Measurements from ENCODE around the gene NOL4L. TPM values are rescaled to one million over a fixed set of nuclear protein-coding genes. Genes with fewer than 3 reads are reported as not detected.

NOL4L gene
- total and polyA plus RNA-seq, 4 donors, result 7.9 to 20.6 (median 12.2) TPM

- ATAC-seq (ENCODE audit: insufficient read depth, low FRiP score), result no peak
- Histone ChIP-seq H3K27ac (ENCODE audit: low read depth in 1 of 2, low read length in 1 of 2) (no peak overlapping the region), H3K9ac (ENCODE audit: insufficient read depth in 1 of 2, low read length in 2 of 2) (no peak overlapping the region), H3K4me1 (ENCODE audit: control insufficient read depth in 5 of 5, insufficient read depth in 5 of 5, low read length in 5 of 5) (peaks cover 0 to 23% (median 16%) of the 10 kb centered on the region in 5 donors), H3K9me3 (ENCODE audit: control insufficient read depth in 4 of 4, insufficient read depth in 3 of 4, low read length in 3 of 4) (no peaks in the 10 kb centered on the region), H3K4me3 (no peak overlapping the region), H3K27me3 (ENCODE audit: control insufficient read depth in 3 of 3, insufficient read depth in 3 of 3, low read length in 2 of 3) (no peaks in the 10 kb centered on the region), H3K36me3 (ENCODE audit: control insufficient read depth in 4 of 4, insufficient read depth in 4 of 4, low read length in 4 of 4) (no peaks in the 10 kb centered on the region)
- WGBS, 2 donors, result 53 to 66% methylated on average over 13 of the region's 13 CpGs
- DNase-seq, result no peak
- TF ChIP-seq, protein P1, sequence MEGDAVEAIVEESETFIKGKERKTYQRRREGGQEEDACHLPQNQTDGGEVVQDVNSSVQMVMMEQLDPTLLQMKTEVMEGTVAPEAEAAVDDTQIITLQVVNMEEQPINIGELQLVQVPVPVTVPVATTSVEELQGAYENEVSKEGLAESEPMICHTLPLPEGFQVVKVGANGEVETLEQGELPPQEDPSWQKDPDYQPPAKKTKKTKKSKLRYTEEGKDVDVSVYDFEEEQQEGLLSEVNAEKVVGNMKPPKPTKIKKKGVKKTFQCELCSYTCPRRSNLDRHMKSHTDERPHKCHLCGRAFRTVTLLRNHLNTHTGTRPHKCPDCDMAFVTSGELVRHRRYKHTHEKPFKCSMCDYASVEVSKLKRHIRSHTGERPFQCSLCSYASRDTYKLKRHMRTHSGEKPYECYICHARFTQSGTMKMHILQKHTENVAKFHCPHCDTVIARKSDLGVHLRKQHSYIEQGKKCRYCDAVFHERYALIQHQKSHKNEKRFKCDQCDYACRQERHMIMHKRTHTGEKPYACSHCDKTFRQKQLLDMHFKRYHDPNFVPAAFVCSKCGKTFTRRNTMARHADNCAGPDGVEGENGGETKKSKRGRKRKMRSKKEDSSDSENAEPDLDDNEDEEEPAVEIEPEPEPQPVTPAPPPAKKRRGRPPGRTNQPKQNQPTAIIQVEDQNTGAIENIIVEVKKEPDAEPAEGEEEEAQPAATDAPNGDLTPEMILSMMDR (IDR thresholded peaks at IDR 0.05; ENCODE audit: control extremely low read depth, extremely low read depth), result no peak
These were observed 45.1 kb downstream of the NOL4L start for GRCh38 chr20:32539817-32540675.

- no peak for ATAC-seq (ENCODE audit: insufficient read depth, low FRiP score)
- H3K4me1 ChIP-seq (ENCODE audit: control insufficient read depth in 5 of 5, insufficient read depth in 5 of 5, low read length in 5 of 5), result peaks cover 0 to 23% (median 16%) of the 10 kb centered on the region in 5 donors
- TF ChIP-seq, protein P1 (IDR thresholded peaks at IDR 0.05; ENCODE audit: control extremely low read depth, extremely low read depth), result no peak
- no peak for DNase-seq
- no peaks in the 10 kb centered on the region for H3K27me3 ChIP-seq (ENCODE audit: control insufficient read depth in 3 of 3, insufficient read depth in 3 of 3, low read length in 2 of 3)
- WGBS, 2 donors, result 52 to 61% methylated on average over 13 of the region's 13 CpGs
- H3K4me3 ChIP-seq, result no peak overlapping the region
- H3K9me3 ChIP-seq (ENCODE audit: control insufficient read depth in 4 of 4, insufficient read depth in 3 of 4, low read length in 3 of 4), result no peaks in the 10 kb centered on the region
- no peaks in the 10 kb centered on the region for H3K36me3 ChIP-seq (ENCODE audit: control insufficient read depth in 4 of 4, insufficient read depth in 4 of 4, low read length in 4 of 4)
- no peak overlapping the region for H3K9ac ChIP-seq (ENCODE audit: insufficient read depth in 1 of 2, low read length in 2 of 2)
- peak overlapping the region in 1 of 2 donors; percentile 32 for H3K27ac ChIP-seq (ENCODE audit: low read depth in 1 of 2, low read length in 1 of 2)
These were observed 45.9 kb downstream of the NOL4L start for GRCh38 chr20:32539026-32539816.

DNA sequence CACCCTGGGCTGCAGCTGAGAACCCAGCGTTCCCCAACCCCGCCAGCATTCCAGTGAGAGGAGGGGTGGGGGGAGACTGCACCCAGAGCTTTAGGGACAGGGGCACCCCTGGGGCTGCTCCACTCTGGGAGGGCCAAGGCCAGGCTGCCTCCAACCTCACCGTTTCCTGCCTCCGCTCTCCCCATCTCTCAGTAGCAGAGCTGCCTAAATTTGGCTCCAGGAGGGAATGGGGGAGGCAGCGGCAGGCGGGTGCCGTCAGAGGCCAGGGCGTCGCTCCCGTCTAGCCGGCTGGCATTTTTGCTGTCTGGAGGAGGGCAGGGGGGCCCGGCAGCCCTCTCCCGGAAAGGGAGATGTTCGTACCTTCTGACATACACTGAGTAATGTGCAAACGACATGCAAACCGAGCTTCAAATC is 46.6 kb downstream of the NOL4L start:
- Histone ChIP-seq H3K36me3 (ENCODE audit: control insufficient read depth in 4 of 4, insufficient read depth in 4 of 4, low read length in 4 of 4) (no peaks in the 10 kb centered on the region), H3K9me3 (ENCODE audit: control insufficient read depth in 4 of 4, insufficient read depth in 3 of 4, low read length in 3 of 4) (no peaks in the 10 kb centered on the region), H3K4me3 (no peak overlapping the region), H3K9ac (ENCODE audit: insufficient read depth in 1 of 2, low read length in 2 of 2) (no peak overlapping the region), H3K4me1 (ENCODE audit: control insufficient read depth in 5 of 5, insufficient read depth in 5 of 5, low read length in 5 of 5) (peaks cover 0 to 23% (median 16%) of the 10 kb centered on the region in 5 donors), H3K27me3 (ENCODE audit: control insufficient read depth in 3 of 3, insufficient read depth in 3 of 3, low read length in 2 of 3) (no peaks in the 10 kb centered on the region), H3K27ac (ENCODE audit: low read depth in 1 of 2, low read length in 1 of 2) (no peak overlapping the region)
- TF ChIP-seq, protein P1 (IDR thresholded peaks at IDR 0.05; ENCODE audit: control extremely low read depth, extremely low read depth), result no peak
- WGBS, 2 donors, result 25 to 39% methylated on average over 15 to 16 of the region's 16 CpGs
- ATAC-seq (ENCODE audit: insufficient read depth, low FRiP score) (no peak), DNase-seq (peak in 2 of 3 donors; percentile 42 to 49)

All from lung (tissue), 12 donors.